LNCaP clone FGC (cell line): ENCODE data around the gene DDX18.

Source experiments
- DNase-seq: peaks from one replicate; pipeline ENCODE4 v3.0.0-alpha.2; 2011; ENCODE audit warnings: low read depth
- H3K4me3 ChIP-seq: 2 replicates; pipeline ENCODE4 v1.5.1; 2011; ENCODE audit warnings: mild to moderate bottlenecking, low read depth, low read length, control low read depth
- TF ChIP-seq, protein P1 (sequence below): IDR thresholded peaks from 2 replicates; pipeline ENCODE4 v1.5.1; 2012; ENCODE audit warnings: mild to moderate bottlenecking; ENCODE audit not compliant: control insufficient read depth, insufficient read depth; ENCODE audit errors: extremely low read depth

Gene DDX18

DNA sequence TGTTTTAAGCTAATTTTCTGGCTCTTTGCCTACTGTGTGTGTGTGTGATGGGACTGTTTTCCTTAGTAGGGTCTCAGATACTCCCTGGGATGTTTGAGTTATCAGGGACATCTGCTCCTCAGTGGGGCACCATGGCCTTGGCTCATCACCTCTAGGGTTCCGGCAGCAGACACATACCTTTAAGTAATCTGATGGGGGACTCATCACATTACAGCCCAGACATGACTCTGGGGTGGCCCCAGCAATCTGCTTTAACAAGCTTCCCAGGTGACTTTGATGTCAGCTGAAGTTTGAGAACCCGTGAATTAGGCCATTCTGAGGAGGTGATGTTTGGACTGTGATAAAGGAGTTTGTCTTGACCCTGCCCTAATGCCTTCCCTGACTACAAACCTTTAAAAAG, 38.8 kb downstream of the DDX18 start:
- DNase-seq = no peak
- TF ChIP-seq, protein P1, sequence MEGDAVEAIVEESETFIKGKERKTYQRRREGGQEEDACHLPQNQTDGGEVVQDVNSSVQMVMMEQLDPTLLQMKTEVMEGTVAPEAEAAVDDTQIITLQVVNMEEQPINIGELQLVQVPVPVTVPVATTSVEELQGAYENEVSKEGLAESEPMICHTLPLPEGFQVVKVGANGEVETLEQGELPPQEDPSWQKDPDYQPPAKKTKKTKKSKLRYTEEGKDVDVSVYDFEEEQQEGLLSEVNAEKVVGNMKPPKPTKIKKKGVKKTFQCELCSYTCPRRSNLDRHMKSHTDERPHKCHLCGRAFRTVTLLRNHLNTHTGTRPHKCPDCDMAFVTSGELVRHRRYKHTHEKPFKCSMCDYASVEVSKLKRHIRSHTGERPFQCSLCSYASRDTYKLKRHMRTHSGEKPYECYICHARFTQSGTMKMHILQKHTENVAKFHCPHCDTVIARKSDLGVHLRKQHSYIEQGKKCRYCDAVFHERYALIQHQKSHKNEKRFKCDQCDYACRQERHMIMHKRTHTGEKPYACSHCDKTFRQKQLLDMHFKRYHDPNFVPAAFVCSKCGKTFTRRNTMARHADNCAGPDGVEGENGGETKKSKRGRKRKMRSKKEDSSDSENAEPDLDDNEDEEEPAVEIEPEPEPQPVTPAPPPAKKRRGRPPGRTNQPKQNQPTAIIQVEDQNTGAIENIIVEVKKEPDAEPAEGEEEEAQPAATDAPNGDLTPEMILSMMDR = no peak
- no peak overlapping the region for H3K4me3 ChIP-seq

DNA sequence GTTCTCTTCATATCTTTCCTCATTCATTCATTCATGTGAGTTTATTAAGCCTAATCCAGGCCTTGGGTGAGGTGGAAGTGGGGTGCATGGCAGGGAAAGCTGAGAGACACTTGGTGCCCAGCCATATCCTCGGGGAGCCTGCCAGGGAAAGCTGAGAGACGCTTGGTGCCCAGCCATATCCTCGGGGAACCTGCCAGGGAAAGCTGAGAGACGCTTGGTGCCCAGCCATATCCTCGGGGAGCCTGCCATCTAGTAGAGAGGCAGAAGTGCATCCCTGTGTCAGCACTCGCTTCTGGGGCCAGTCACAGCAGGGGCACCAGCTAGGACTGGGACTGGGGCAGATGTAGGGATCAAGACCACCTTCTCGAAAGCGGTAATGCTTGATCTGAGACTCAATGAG, 39.4 kb downstream of the DDX18 start:
- TF ChIP-seq, protein P1 = no peak
- H3K4me3 ChIP-seq = no peak overlapping the region
- no peak for DNase-seq

DNA sequence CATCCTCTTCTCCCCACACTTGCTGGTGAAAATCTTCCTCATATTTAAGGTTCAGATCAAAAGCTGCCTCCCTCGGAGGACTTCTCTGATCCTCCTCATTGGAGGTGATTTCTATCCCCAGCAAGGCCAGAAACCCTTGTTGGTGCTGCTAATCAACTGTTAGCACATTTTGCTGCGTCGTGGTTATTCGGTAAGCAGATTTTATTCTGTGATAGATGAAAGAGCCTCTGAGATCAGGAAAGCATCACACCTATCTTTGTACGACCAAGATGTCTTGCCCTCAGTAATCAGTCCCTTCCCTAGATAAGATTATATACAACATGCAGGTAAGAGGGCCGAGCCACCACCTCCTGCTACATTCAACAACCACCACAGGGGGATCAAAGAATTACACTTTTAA, 40.1 kb downstream of the DDX18 start:
- no peak overlapping the region for H3K4me3 ChIP-seq
- DNase-seq = no peak
- TF ChIP-seq, protein P1 = no peak

DNA sequence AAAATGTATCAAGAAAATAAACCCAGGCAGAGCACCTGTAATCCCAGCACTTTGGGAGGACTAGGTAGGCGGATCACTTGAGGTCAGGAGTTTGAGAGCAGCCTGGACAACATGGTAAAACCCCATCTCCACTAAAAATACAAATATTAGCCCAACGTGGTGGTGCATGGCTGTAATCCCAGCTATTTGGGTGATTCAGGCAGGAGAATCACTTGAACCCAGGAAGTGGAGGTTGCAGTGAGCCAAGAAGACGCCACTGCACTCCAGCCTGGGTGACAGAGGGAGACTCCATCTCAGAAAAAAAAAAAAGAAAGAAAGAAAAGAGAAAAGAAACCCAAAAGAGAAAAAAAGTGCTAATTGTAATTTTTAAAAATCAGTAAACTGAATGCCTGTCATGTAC, 41.4 kb downstream of the DDX18 start:
- H3K4me3 ChIP-seq = no peak overlapping the region
- TF ChIP-seq, protein P1 = no peak
- DNase-seq = no peak

DNA sequence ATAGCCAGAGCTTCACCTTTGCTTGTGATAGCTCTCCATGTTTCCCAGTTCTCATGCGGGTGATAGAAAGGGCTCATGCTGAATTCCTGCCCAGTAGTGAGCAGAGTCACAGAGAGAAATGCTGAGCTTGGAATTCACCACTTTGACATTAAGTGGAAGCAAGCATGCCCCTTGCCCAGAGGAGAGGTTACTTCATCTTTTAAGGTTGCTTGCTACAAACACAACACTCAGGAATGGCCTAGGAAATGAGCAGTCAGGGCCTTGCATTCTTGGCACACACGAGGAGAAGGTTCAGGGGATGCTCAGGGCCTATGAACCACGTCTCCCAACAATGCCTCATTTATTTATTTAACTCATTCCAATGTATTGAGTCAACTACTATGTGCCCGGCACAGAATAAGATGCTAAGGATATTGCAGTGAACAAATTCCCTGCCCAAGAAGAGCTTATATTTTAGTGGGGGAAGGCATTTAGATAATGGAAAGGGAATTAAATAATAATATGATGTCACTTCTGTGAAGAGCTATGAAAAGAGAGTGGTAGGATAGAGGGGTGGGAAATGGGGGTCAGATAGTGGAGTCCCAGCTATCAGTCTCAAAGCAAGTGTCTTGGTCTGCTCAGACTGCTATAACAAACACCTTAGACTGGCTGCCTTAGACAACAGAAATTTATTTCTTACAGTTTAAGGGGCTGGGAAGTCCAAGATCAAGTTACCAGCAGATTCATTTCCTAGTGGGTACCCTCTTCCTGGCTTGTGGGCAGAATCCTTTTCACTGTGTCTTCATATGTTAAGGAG, 42.1 kb downstream of the DDX18 start:
- TF ChIP-seq, protein P1 = no peak
- DNase-seq = no peak
- no peak overlapping the region for H3K4me3 ChIP-seq

DNA sequence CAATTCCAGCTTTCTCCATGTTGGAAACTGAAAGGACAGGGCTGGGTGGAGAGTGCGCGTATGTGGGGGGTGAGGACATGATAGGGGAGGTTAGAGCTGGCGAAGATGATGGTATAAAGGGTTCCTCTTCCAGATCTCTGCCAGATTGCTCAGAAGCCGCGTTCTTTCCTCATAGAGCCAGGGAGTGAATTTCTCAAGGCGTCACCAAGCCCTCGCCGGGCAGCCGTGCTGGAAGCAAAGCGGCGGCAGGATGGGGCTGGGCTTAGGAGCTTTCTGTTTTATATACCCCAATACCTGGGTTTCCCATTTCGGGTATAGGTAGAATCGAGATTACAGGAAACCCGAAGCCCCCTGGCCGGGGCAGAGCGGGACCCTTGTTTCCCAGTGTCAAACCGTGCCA, 43.8 kb downstream of the DDX18 start:
- TF ChIP-seq, protein P1 = no peak
- H3K4me3 ChIP-seq = no peak overlapping the region
- no peak for DNase-seq
